Hindlimb muscle (tissue), 1 donor: Measurements from ENCODE around the gene ZNF337. TPM values are rescaled to one million over a fixed set of nuclear protein-coding genes. Genes with fewer than 3 reads are reported as not detected.
"Not testable (repeated sequence)": the region's sequence is repeated elsewhere in the genome, so short reads cannot be mapped to it uniquely, and the experiment has no call there.

ENCODE experiments used
- DNase-seq: peaks from one replicate; pipeline ENCODE4 v3.0.0-alpha.2; 2013
- polyA plus RNA-seq: library from polyadenylated mRNA; unstranded; fragments of 120-200 nt; gene quantifications from one replicate; pipeline ENCODE4 v1.2.1, GENCODE V29; 2013; ENCODE audit not compliant: insufficient read length

ZNF337 gene
- polyA plus RNA-seq, 1 donor = 26.0 TPM

GRCh38 chr20:25692499-25692898, 4.2 kb downstream of the ZNF337 start:
- no peak for DNase-seq

- no peak for DNase-seq
Measured at GRCh38 chr20:25690427-25690826, 6.2 kb downstream of the ZNF337 start.

- no peak for DNase-seq
Measured at GRCh38 chr20:25686081-25687067, 10.3 kb downstream of the ZNF337 start.

- no peak for DNase-seq
Measured at GRCh38 chr20:25685276-25686080, 11.2 kb downstream of the ZNF337 start.

GRCh38 chr20:25683826-25684225, 12.8 kb downstream of the ZNF337 start:
- not testable (repeated sequence) for DNase-seq

- DNase-seq = no peak
Measured at GRCh38 chr20:25683050-25683449, 13.6 kb downstream of the ZNF337 start.

- no peak for DNase-seq
Measured at GRCh38 chr20:25676164-25676809, 20.4 kb downstream of the ZNF337 start.

- DNase-seq = no peak
Measured at GRCh38 chr20:25675161-25675560, 21.5 kb downstream of the ZNF337 start.

GRCh38 chr20:25672659-25673235, 23.9 kb downstream of the ZNF337 start:
- DNase-seq = no peak

- no peak for DNase-seq
Measured at GRCh38 chr20:25669826-25670422, 26.7 kb downstream of the ZNF337 start.

GRCh38 chr20:25668446-25668845, 28.2 kb downstream of the ZNF337 start:
- DNase-seq = no peak

GRCh38 chr20:25659999-25660398, 36.7 kb downstream of the ZNF337 start:
- DNase-seq = no peak

- DNase-seq = no peak
Measured at GRCh38 chr20:25654487-25654886, 42.2 kb downstream of the ZNF337 start.

- not testable (repeated sequence) for DNase-seq
Measured at GRCh38 chr20:25652866-25653265, 43.8 kb downstream of the ZNF337 start.

- no peak for DNase-seq
Measured at GRCh38 chr20:25644814-25645213, 51.8 kb downstream of the ZNF337 start.

- DNase-seq = no peak
Measured at GRCh38 chr20:25643716-25644115, 52.9 kb downstream of the ZNF337 start.

GRCh38 chr20:25637247-25637646, 59.4 kb downstream of the ZNF337 start:
- DNase-seq = no peak

GRCh38 chr20:25632940-25633790, 63.5 kb downstream of the ZNF337 start:
- DNase-seq = no peak

GRCh38 chr20:25630615-25631014, 66.0 kb downstream of the ZNF337 start:
- not testable (repeated sequence) for DNase-seq

GRCh38 chr20:25629816-25630499, 66.7 kb downstream of the ZNF337 start:
- DNase-seq = no peak
